Esophagus squamous epithelium (tissue), 4 donors: ENCODE measurements around the gene CELF4.

Experiments
- CTCF ChIP-seq, 6 experiments: fragments of 450-650 bp in 4 of 6; fragments of 200-600 bp in 2 of 6; sonication (generic) in 2 of 6; IDR thresholded peaks; one replicate each; pipeline ENCODE4 v1.5.1; 2016 to 2019; ENCODE audit warnings: antibody characterized with exemption in 6 of 6, mild to moderate bottlenecking in 4 of 6, moderate library complexity in 4 of 6
- POLR2A ChIP-seq, 4 donors: fragments of 450-650 bp; IDR thresholded peaks; one replicate each; pipeline ENCODE4 v1.6.1; 2017; ENCODE audit warnings: antibody characterized with exemption in 4 of 4, mild to moderate bottlenecking in 4 of 4, moderate library complexity in 3 of 4

GRCh38 chr18:37440206-37440605, 125.4 kb downstream of the CELF4 start:
- no peak for TF ChIP-seq CTCF (IDR thresholded peaks at IDR 0.05)
- TF ChIP-seq POLR2A (IDR thresholded peaks at IDR 0.05): no peak
